NCI-H2227 treated with DMSO at 0.1 percent for 48 hours (cell line): ENCODE data around the gene MAGOHB.
"Not testable (repeated sequence)": the region's sequence is repeated elsewhere in the genome, so short reads cannot be mapped to it uniquely, and the experiment has no call there.

Experiments
- DNase-seq: peaks from one replicate; lab custom pipeline; 2025; lab: John Stamatoyannopoulos, UW

The MAGOHB gene

GRCh38 chr12:10612110-10612509 is 1.3 kb downstream of the MAGOHB start:
- DNase-seq, result no peak

- DNase-seq, result not testable (repeated sequence)
These were observed 2.2 kb downstream of the MAGOHB start for GRCh38 chr12:10611258-10611657.

GRCh38 chr12:10610188-10610587 is 3.2 kb downstream of the MAGOHB start:
- DNase-seq, result no peak

- DNase-seq, result no peak
These were observed 5.4 kb downstream of the MAGOHB start for GRCh38 chr12:10607885-10608458.

GRCh38 chr12:10601860-10602259 is 11.5 kb downstream of the MAGOHB start:
- no peak for DNase-seq

- no peak for DNase-seq
These were observed 12.4 kb downstream of the MAGOHB start for GRCh38 chr12:10600988-10601387.

- no peak for DNase-seq
These were observed 17.5 kb downstream of the MAGOHB start for GRCh38 chr12:10595881-10596280.

DNA sequence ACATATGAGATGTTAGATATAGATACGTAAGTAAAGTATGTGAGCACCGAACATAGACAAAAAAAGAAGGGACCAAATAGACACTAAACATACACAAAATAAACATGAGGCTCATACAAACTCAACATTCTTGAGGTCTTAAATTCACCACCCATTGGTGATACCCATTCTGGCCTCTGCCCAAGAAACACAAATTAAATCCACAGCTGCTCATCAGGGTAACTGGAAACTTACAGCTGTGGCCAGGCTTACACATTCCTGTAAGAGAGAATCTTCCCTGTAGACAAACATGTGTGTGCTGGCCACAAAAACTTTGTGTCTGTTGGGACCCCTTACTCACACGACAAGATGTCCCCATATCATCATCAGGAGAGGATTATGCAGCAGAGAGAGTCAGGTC is 22.4 kb downstream of the MAGOHB start:
- DNase-seq, result no peak

DNA sequence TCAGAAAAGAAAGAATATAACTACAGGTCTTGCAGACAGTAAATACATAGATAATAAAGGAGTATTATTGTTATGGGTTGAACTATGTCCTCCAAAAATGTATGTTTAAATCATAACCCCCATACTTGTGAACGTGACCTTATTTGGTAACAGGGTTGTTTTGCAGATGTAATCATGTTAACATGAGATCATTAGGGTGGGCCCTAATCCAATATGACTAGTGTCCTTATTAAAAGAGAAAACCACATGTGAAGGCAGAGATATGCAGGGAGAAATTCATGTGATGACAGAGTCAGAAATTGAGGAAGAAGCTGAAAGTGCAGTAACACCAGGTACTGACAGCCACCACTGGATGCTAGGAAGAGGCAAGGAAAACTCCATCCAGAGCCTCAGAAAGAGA is 29.0 kb downstream of the MAGOHB start:
- DNase-seq, result no peak

DNA sequence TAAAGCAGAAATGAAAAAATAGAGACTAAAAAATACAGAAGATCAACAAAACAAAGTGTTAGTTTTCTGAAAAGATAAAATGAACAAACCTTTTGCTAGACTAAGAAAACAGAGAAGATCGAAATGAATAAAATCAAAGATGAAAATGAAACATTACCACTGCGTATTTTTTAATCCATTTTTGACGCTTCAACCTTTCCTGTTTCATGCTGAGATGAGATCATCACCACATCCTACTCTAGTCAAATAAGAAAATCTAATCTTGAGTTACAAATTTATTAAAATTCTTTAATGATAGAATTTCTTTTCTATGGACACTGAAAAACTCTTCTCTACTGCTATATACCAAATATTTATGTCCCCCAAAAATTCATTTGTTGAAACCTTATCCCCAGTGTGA is 30.7 kb downstream of the MAGOHB start:
- no peak for DNase-seq

GRCh38 chr12:10582133-10582532 is 31.3 kb downstream of the MAGOHB start:
- DNase-seq, result not testable (repeated sequence)

- no peak for DNase-seq
These were observed 39.1 kb downstream of the MAGOHB start for GRCh38 chr12:10574307-10574706.

DNA sequence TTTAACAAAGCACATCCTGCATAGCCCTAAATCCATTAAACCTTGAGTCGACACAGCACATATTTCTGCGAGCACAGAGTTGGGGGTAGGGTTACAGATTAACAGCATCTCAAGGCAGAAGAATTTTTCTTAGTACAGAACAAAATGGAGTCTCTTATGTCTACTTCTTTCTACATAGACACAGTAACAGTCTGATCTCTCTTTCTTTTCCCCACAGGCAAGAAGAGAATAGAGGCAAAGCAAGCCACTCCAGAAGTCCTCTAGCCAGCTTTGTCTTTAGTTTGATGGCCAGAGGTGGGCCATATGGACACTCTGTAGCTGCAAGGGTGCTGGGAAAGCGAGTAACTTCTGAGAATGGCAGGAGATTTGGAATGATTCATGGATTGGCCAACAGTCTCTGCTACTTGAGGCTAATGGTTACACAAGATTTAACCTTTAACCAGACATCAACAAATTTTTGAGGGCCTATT is 41.4 kb downstream of the MAGOHB start:
- not testable (repeated sequence) for DNase-seq

- DNase-seq, result no peak
These were observed 42.3 kb downstream of the MAGOHB start for GRCh38 chr12:10571141-10571540.

GRCh38 chr12:10567813-10568212 is 45.6 kb downstream of the MAGOHB start:
- DNase-seq, result no peak

- DNase-seq, result no peak
These were observed 49.4 kb downstream of the MAGOHB start for GRCh38 chr12:10563966-10564365.

DNA sequence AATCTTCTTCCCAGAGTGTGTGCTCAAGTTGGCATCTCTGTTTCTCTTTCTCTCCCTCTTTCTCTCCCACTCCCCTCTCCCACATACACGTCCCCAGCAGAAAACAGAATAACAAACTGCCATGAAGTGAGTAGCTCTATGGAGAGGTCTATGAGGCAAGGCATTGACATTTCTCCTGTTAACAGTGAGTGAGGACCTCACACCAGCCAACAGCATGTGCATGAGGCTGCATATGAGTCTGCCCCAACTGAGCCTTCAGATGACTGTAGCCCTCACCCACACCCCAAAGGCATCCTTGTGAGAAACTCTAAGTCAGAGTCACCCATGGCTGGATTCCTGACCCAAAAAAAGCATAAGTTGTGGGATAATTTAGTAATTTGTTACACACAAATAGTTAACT is 50.4 kb downstream of the MAGOHB start:
- DNase-seq, result no peak

DNA sequence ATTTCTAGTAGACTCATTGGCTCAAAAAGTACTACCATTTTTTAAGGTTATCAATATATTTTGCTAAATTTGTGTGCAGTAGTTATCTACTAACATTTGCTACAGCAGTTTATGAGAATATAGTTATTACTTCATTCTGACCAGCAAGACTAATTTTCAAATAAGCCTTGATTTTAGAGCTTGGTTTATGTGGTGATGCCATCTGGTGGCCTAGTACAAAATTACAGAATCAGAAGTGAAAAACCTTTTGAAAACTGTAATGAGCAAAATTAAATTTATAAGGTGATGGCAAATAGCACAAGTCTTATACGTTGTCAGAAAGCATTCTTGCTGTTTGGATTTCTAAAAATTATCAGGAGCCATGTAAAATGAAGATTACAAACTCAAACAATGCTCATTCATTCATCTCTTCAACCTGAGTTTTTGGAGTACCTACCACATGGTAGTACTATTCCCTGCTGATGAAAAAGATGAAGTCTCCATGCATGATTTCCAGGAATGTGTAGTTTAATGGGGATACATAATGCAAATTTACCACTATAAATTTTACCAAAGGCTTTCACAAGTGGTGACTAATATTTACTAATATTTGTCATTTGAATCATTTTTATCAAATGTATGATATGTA is 51.0 kb downstream of the MAGOHB start:
- peak; percentile 0 for DNase-seq

DNA sequence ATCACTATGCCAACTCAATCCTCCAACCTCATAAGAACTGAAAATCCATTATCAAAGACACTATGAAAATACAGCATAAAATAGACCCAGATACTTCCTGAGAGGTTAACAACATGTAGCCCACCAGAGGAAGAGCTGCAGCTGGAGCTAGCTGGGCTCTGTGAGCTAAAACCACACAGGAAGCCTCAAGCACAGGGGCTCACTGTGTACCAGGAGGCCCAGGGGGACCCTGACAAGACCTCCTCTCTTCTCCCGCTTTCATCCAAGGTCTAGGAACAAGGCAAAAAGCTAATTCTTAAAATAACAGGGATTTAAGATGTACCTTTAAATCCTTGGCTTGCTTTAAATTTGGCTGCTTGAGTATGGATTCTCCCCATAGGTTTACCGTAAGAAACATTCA is 54.2 kb downstream of the MAGOHB start:
- no peak for DNase-seq

- no peak for DNase-seq
These were observed 54.6 kb downstream of the MAGOHB start for GRCh38 chr12:10558789-10559188.

DNA sequence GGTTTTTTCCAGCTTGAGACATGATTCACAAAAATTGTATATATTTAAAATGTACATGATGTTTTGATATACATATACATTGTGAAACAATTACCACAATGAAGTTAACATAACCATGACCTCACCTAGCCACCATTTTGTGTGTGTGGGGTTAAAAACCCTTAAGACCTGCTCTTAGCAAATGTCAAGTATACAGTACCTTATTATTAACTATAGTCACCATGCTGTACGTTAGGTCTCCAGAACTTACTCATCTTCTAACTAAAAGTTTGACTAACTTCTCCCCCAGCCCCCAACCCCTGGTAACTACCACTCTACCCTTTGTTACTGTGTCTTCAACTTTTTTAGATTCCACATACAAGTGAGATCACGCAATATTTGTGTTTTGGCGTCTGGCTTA is 55.1 kb downstream of the MAGOHB start:
- no peak for DNase-seq

DNA sequence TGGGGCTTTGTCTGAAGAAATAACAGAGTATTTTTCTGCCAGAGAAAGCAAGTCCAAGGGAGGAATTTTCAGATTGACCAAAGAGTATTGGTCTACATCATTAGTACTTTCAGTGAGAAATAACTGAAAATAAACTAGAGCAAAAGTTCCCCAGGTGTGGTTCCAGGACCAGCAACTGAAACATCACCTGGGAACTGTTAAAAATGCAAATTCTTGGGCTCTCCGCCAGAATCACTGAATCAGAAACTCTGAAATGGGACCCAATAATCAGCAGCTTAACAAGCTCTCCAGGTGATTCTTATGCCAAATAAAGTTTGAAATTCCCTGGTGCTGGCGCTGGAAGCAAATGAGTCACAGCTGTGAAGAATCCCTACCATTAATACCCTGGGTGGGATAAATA is 55.6 kb downstream of the MAGOHB start:
- no peak for DNase-seq

DNA sequence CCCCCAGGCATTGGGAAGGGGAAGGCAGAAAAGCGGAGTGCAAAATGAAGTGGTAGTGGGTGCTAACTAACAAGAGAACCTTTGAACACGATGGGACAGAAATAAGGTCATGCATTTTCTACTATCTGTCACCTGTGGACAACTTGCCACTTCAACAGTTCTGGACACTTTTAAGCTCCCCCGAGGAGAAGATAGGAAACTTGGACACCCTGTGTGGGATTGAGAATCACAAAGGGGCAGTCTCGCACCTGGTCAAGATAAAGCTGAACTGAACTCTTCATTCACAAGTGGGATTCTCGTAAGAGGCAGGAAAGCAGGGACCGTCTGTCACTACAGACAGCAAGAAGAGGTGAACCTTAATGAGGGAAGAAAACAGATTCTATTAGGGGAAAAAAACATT is 56.1 kb downstream of the MAGOHB start:
- no peak for DNase-seq
